Astrocyte (in vitro differentiated cells and primary cell): ENCODE measurements around the gene CEND1. TPM values are rescaled to one million over a fixed set of nuclear protein-coding genes. Genes with fewer than 3 reads are reported as not detected.
A peak's percentile ranks its signal among the peaks of the same experiment; 100 is the strongest.

Experiments used
- DNase-seq: peaks from one replicate; pipeline ENCODE4 v3.0.0-alpha.2; 2010; ENCODE audit warnings: low read depth
- FAIRE-seq: peaks from 2 replicates; lab custom pipeline; 2011; peaks lifted over from hg19 to GRCh38; lab: Jason Lieb, UNC
- H2AFZ ChIP-seq: 2 replicates; pipeline ENCODE4 v1.6.0; 2012; ENCODE audit warnings: low read depth, low read length, inconsistent platforms
- H3K27ac ChIP-seq: 2 replicates; pipeline ENCODE4 v1.5.1; 2011; ENCODE audit warnings: low read depth, low read length, inconsistent platforms
- H3K27me3 ChIP-seq: 2 replicates; pipeline ENCODE4 v1.6.0; 2011; ENCODE audit warnings: low read length, inconsistent platforms; ENCODE audit not compliant: insufficient read depth
- H3K36me3 ChIP-seq: 2 replicates; pipeline ENCODE4 v1.5.1; 2011; ENCODE audit warnings: low read length, inconsistent platforms; ENCODE audit not compliant: insufficient read depth
- H3K4me1 ChIP-seq: 2 replicates; pipeline ENCODE4 v1.5.1; 2011; ENCODE audit warnings: low read length, inconsistent platforms; ENCODE audit not compliant: insufficient read depth
- H3K4me2 ChIP-seq: 2 replicates; pipeline ENCODE4 v1.6.0; 2012; ENCODE audit warnings: low read length, inconsistent platforms
- H3K4me3 ChIP-seq: 2 replicates; pipeline ENCODE4 v1.5.1; 2011; ENCODE audit warnings: low read depth, mild to moderate bottlenecking, low read length, inconsistent platforms; ENCODE audit not compliant: insufficient read depth
- H3K79me2 ChIP-seq: 2 replicates; pipeline ENCODE4 v1.6.0; 2012; ENCODE audit warnings: mild to moderate bottlenecking, low read length, inconsistent platforms; ENCODE audit not compliant: insufficient read depth
- H3K9ac ChIP-seq: 2 replicates; pipeline ENCODE4 v1.6.0; 2012; ENCODE audit warnings: mild to moderate bottlenecking, low read length, inconsistent platforms
- H3K9me3 ChIP-seq: 2 replicates; pipeline ENCODE4 v1.5.1; 2012; ENCODE audit warnings: low read depth, mild to moderate bottlenecking, low read length, inconsistent platforms; ENCODE audit not compliant: insufficient read depth
- H4K20me1 ChIP-seq: 2 replicates; pipeline ENCODE4 v1.6.0; 2012; ENCODE audit warnings: low read length, inconsistent platforms; ENCODE audit not compliant: insufficient read depth
- H3K27ac Mint-ChIP-seq: one replicate; pipeline ENCODE4 v1.8.0; 2021; ENCODE audit warnings: mild to moderate bottlenecking, mixed read lengths; ENCODE audit not compliant: unreplicated experiment
- H3K27me3 Mint-ChIP-seq: one replicate; pipeline ENCODE4 v1.8.0; 2021; ENCODE audit warnings: low read depth, mixed read lengths; ENCODE audit not compliant: unreplicated experiment
- H3K36me3 Mint-ChIP-seq: one replicate; pipeline ENCODE4 v1.8.0; 2021; ENCODE audit warnings: low read depth, mixed read lengths; ENCODE audit not compliant: unreplicated experiment
- H3K4me1 Mint-ChIP-seq: one replicate; pipeline ENCODE4 v1.8.0; 2021; ENCODE audit warnings: low read depth, mixed read lengths; ENCODE audit not compliant: unreplicated experiment
- H3K4me3 Mint-ChIP-seq: one replicate; pipeline ENCODE4 v1.8.0; 2021; ENCODE audit warnings: mild to moderate bottlenecking, moderate library complexity, mixed read lengths; ENCODE audit not compliant: unreplicated experiment
- H3K9me3 Mint-ChIP-seq: one replicate; pipeline ENCODE4 v1.8.0; 2021; ENCODE audit warnings: mild to moderate bottlenecking, mixed read lengths; ENCODE audit not compliant: unreplicated experiment
- EZH2 ChIP-seq: IDR thresholded peaks from 2 replicates; pipeline ENCODE4 v1.6.1; 2012; ENCODE audit warnings: mild to moderate bottlenecking, low read length, inconsistent platforms; ENCODE audit not compliant: insufficient read depth
- total RNA-seq: library from RNA; stranded (reverse); gene quantifications from 2 replicates; pipeline ENCODE4 v1.2.1, GENCODE V29; 2021
- TF ChIP-seq, protein P1 (sequence below): IDR thresholded peaks from 2 replicates; pipeline ENCODE4 v1.5.1; 2011; ENCODE audit warnings: low read depth, mild to moderate bottlenecking, inconsistent platforms, low read length, moderate library complexity; ENCODE audit not compliant: insufficient read depth

Gene CEND1
- total RNA-seq, 1 donor from 2014 or later: 0.59 TPM

DNA sequence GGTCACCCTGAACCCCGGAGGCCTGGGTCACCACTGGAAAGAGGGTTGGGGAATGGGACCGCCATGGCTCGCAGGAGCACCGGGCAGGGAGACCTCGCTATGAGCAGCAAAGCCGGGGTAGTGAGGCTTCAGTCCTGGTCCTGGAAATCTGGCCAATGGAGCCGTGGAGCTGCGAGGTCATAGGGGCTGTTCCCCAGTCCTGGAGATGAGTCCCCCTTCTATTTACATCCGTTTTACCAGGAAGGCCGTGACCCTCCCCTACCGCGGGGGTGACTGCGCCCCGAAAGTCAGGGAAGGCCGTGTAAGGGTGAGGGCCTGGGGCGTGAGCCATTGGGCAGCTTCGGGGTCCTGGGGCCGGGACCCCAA is 14.7 kb upstream of the CEND1 start:
- H4K20me1 ChIP-seq: peaks cover 14% of the 10 kb centered on the region
- no peaks in the 10 kb centered on the region for H3K9me3 ChIP-seq
- H3K4me1 ChIP-seq: peaks cover 26% of the 10 kb centered on the region
- peak overlapping the region; percentile 2 for H2AFZ ChIP-seq
- H3K9me3 Mint-ChIP-seq: no peaks in the 10 kb centered on the region
- H3K4me3 Mint-ChIP-seq: peak overlapping the region; percentile 79
- H3K27ac ChIP-seq: peak overlapping the region; percentile 6
- DNase-seq (no peak), FAIRE-seq (no peak)
- H3K4me3 ChIP-seq: peak overlapping the region; percentile 57
- H3K27ac Mint-ChIP-seq: no peak overlapping the region
- TF ChIP-seq, protein P1, sequence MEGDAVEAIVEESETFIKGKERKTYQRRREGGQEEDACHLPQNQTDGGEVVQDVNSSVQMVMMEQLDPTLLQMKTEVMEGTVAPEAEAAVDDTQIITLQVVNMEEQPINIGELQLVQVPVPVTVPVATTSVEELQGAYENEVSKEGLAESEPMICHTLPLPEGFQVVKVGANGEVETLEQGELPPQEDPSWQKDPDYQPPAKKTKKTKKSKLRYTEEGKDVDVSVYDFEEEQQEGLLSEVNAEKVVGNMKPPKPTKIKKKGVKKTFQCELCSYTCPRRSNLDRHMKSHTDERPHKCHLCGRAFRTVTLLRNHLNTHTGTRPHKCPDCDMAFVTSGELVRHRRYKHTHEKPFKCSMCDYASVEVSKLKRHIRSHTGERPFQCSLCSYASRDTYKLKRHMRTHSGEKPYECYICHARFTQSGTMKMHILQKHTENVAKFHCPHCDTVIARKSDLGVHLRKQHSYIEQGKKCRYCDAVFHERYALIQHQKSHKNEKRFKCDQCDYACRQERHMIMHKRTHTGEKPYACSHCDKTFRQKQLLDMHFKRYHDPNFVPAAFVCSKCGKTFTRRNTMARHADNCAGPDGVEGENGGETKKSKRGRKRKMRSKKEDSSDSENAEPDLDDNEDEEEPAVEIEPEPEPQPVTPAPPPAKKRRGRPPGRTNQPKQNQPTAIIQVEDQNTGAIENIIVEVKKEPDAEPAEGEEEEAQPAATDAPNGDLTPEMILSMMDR: no peak
- TF ChIP-seq EZH2: no peak
- H3K36me3 Mint-ChIP-seq: no peaks in the 10 kb centered on the region
- no peaks in the 10 kb centered on the region for H3K27me3 ChIP-seq
- no peaks in the 10 kb centered on the region for H3K4me1 Mint-ChIP-seq
- H3K79me2 ChIP-seq: peaks cover 39% of the 10 kb centered on the region
- peak overlapping the region; percentile 71 for H3K9ac ChIP-seq
- H3K27me3 Mint-ChIP-seq: no peaks in the 10 kb centered on the region
- H3K36me3 ChIP-seq: no peaks in the 10 kb centered on the region
- H3K4me2 ChIP-seq: peak overlapping the region; percentile 93

DNA sequence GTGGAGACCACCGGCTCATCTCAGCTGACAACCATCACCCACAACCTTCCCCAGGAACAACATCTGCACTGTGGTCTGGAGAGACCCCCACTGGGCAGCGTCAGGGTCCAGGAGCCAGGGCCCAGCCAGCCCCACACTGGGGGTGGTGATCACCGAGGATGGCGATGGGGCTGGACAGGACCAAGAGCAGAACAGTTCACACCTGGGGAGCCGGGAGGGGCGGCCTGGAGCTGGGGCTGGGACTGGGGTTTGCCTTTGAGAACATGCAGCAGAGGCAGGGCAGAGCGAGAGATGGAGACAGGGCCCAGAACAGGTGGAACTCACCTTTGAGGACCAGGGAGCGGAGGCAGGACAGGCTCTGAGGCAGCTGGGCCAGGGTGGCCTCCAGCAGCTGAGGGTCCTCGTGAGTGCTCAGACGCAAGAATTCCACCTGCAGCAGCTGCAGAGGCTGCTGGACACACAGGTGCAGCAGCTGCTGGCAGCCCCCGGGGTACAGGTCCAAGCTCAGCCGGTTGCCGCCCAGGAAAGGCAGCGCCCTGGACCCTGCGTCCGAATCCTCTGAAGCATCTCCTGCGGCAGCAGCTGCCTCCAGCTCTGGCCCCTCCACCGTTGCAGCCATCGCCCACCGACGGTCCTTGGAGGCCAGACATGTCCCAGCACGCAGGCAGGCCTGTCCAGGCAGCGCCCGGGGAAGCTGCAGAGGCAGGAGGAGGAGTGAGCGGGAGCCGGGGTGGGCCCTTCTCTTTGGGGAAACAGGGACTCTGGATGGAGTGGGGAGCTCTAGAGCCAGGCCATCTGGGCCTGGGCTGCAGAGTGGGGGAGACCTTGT is 14.1 kb upstream of the CEND1 start:
- no peak for DNase-seq
- Histone ChIP-seq H3K27ac (no peak overlapping the region), H3K27me3 (no peaks in the 10 kb centered on the region)

More for the DNA sequence above, 14.1 kb upstream of the CEND1 start:
- Mint-ChIP-seq H3K27me3 (no peaks in the 10 kb centered on the region), H3K9me3 (no peaks in the 10 kb centered on the region), H3K4me1 (no peaks in the 10 kb centered on the region), H3K4me3 (peak overlapping the region; percentile 79), H3K36me3 (no peaks in the 10 kb centered on the region), H3K27ac (no peak overlapping the region)
- Histone ChIP-seq H3K4me1 (peaks cover 26% of the 10 kb centered on the region), H3K4me2 (peak overlapping the region; percentile 93), H3K79me2 (peaks cover 35% of the 10 kb centered on the region), H3K9ac (peak overlapping the region; percentile 71), H3K4me3 (peak overlapping the region; percentile 57), H4K20me1 (peaks cover 20% of the 10 kb centered on the region), H3K36me3 (no peaks in the 10 kb centered on the region), H3K9me3 (no peaks in the 10 kb centered on the region), H2AFZ (peak overlapping the region; percentile 2)
- no peak for FAIRE-seq
- TF ChIP-seq EZH2: no peak
- TF ChIP-seq, protein P1: no peak
